Hematopoietic multipotent progenitor cell treated with erythropoietin and hydrocortisone succinate and interleukin-3 and kit ligand, for 15 days (in vitro differentiated cells): ENCODE data around the gene PARD3B.

Source experiments
- DNase-seq: peaks from one replicate; pipeline ENCODE4 v3.0.0-alpha.2; 2015; ENCODE audit warnings: low spot score

Gene PARD3B

GRCh38 chr2:204713211-204713610 lies 167.9 kb downstream of the PARD3B start:
- no peak for DNase-seq

- no peak for DNase-seq
Measured at GRCh38 chr2:204715361-204715760, 170.1 kb downstream of the PARD3B start.

GRCh38 chr2:204717591-204717990 lies 172.3 kb downstream of the PARD3B start:
- no peak for DNase-seq

GRCh38 chr2:204718607-204719006 lies 173.3 kb downstream of the PARD3B start:
- DNase-seq, result no peak

- DNase-seq, result no peak
Measured at GRCh38 chr2:204720874-204721273, 175.6 kb downstream of the PARD3B start.

GRCh38 chr2:204722207-204722606 lies 176.9 kb downstream of the PARD3B start:
- DNase-seq, result no peak

- no peak for DNase-seq
Measured at GRCh38 chr2:204722691-204723090, 177.4 kb downstream of the PARD3B start.

- no peak for DNase-seq
Measured at GRCh38 chr2:204725693-204726360, 180.6 kb downstream of the PARD3B start.

GRCh38 chr2:204726831-204727230 lies 181.6 kb downstream of the PARD3B start:
- no peak for DNase-seq

- DNase-seq, result no peak
Measured at GRCh38 chr2:204727368-204727767, 182.1 kb downstream of the PARD3B start.

GRCh38 chr2:204730603-204731002 lies 185.3 kb downstream of the PARD3B start:
- DNase-seq, result no peak

- DNase-seq, result no peak
Measured at GRCh38 chr2:204732019-204732418, 186.7 kb downstream of the PARD3B start.

- no peak for DNase-seq
Measured at GRCh38 chr2:204737296-204737695, 192.0 kb downstream of the PARD3B start.

GRCh38 chr2:204738721-204739120 lies 193.4 kb downstream of the PARD3B start:
- no peak for DNase-seq

- no peak for DNase-seq
Measured at GRCh38 chr2:204743393-204743960, 198.2 kb downstream of the PARD3B start.

GRCh38 chr2:204744506-204744905 lies 199.2 kb downstream of the PARD3B start:
- no peak for DNase-seq

- no peak for DNase-seq
Measured at GRCh38 chr2:204748286-204748685, 203.0 kb downstream of the PARD3B start.

- DNase-seq, result no peak
Measured at GRCh38 chr2:204749319-204749718, 204.0 kb downstream of the PARD3B start.

- DNase-seq, result no peak
Measured at GRCh38 chr2:204750389-204750788, 205.1 kb downstream of the PARD3B start.

GRCh38 chr2:204751472-204751871 lies 206.2 kb downstream of the PARD3B start:
- DNase-seq, result no peak

GRCh38 chr2:204753841-204754240 lies 208.6 kb downstream of the PARD3B start:
- no peak for DNase-seq

- DNase-seq, result no peak
Measured at GRCh38 chr2:204754898-204755297, 209.6 kb downstream of the PARD3B start.

GRCh38 chr2:204763974-204764703 lies 218.9 kb downstream of the PARD3B start:
- no peak for DNase-seq
